Hepatocyte (in vitro differentiated cells): ENCODE data around the gene G6PC2. TPM values are rescaled to one million over a fixed set of nuclear protein-coding genes. Genes with fewer than 3 reads are reported as not detected.

Source experiments
- DNase-seq: peaks from one replicate; pipeline ENCODE4 v3.0.0-alpha.2; 2016; ENCODE audit warnings: low spot score
- H2AFZ ChIP-seq: fragments of 200-600 bp; sonication (generic); 2 replicates; pipeline ENCODE4 v1.6.0; 2016; ENCODE audit warnings: antibody characterized with exemption, mild to moderate bottlenecking
- H3K27ac ChIP-seq: fragments of 200-600 bp; sonication (generic); 2 replicates; pipeline ENCODE4 v1.5.1; 2016; ENCODE audit warnings: mild to moderate bottlenecking
- H3K27me3 ChIP-seq: fragments of 200-600 bp; sonication (generic); 2 replicates; pipeline ENCODE4 v1.6.1; 2016
- H3K36me3 ChIP-seq: fragments of 200-600 bp; sonication (generic); replicated peaks from 2 replicates; pipeline ENCODE4 v1.5.1; 2016; ENCODE audit warnings: low read depth; ENCODE audit not compliant: insufficient read depth
- H3K4me1 ChIP-seq: fragments of 200-600 bp; sonication (generic); 2 replicates; pipeline ENCODE4 v1.5.1; 2016; ENCODE audit warnings: mild to moderate bottlenecking, moderate library complexity; ENCODE audit not compliant: insufficient read depth
- H3K4me2 ChIP-seq: fragments of 200-600 bp; sonication (generic); 2 replicates; pipeline ENCODE4 v1.6.0; 2016
- H3K4me3 ChIP-seq: fragments of 200-600 bp; sonication (generic); 2 replicates; pipeline ENCODE4 v1.5.1; 2016; ENCODE audit warnings: mild to moderate bottlenecking
- H3K79me2 ChIP-seq: fragments of 200-600 bp; sonication (generic); 2 replicates; pipeline ENCODE4 v1.6.0; 2017; ENCODE audit warnings: mild to moderate bottlenecking
- H3K9me2 ChIP-seq: fragments of 200-600 bp; sonication (generic); replicated peaks from 2 replicates; pipeline ENCODE4 v1.6.0; 2017; ENCODE audit warnings: mild to moderate bottlenecking; ENCODE audit not compliant: insufficient read depth
- H3K9me3 ChIP-seq: fragments of 200-600 bp; sonication (generic); 2 replicates; pipeline ENCODE4 v1.5.1; 2016; ENCODE audit warnings: low read depth, mild to moderate bottlenecking
- H4K20me1 ChIP-seq: fragments of 200-600 bp; sonication (generic); 2 replicates; pipeline ENCODE4 v1.6.0; 2016; ENCODE audit warnings: mild to moderate bottlenecking; ENCODE audit not compliant: insufficient read depth, poor library complexity, severe bottlenecking
- CTCF ChIP-seq: fragments of 200-600 bp; sonication (generic); IDR thresholded peaks from 2 replicates; pipeline ENCODE4 v1.5.1; 2016; ENCODE audit warnings: antibody characterized with exemption, mild to moderate bottlenecking; ENCODE audit not compliant: poor library complexity
- EZH2 ChIP-seq: fragments of 200-600 bp; sonication (generic); IDR thresholded peaks from 2 replicates; pipeline ENCODE4 v1.6.1; 2016; ENCODE audit warnings: antibody characterized with exemption, mild to moderate bottlenecking, borderline replicate concordance
- EZH2phosphoT487 ChIP-seq: fragments of 200-600 bp; sonication (generic); IDR thresholded peaks from one replicate; pipeline ENCODE4 v1.6.1; 2018; ENCODE audit warnings: antibody characterized with exemption, mild to moderate bottlenecking, low read depth, moderate library complexity; ENCODE audit not compliant: unreplicated experiment, severe bottlenecking
- WGBS: methylation state at CpG from one replicate; pipeline ENCODE4 v1.1.6; 2016; ENCODE audit warnings: low lambda C conversion rate; ENCODE audit errors: missing lambda C conversion rate; 5-methylcytosine and 5-hydroxymethylcytosine counted together
- polyA plus RNA-seq: library from polyadenylated mRNA; unstranded; fragments of >200 nt; fragmentation: Nextera tagmentation; extraction: Ambion mirVana; gene quantifications from 2 replicates; pipeline ENCODE4 v1.2.1, GENCODE V29; 2016
- total RNA-seq: library from RNA; depleted of rRNA; stranded (reverse); fragments of >200 nt; gene quantifications from 2 replicates; pipeline ENCODE4 v1.2.3, GENCODE V29; 2014

The G6PC2 gene, protein sequence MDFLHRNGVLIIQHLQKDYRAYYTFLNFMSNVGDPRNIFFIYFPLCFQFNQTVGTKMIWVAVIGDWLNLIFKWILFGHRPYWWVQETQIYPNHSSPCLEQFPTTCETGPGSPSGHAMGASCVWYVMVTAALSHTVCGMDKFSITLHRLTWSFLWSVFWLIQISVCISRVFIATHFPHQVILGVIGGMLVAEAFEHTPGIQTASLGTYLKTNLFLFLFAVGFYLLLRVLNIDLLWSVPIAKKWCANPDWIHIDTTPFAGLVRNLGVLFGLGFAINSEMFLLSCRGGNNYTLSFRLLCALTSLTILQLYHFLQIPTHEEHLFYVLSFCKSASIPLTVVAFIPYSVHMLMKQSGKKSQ
- not detected in 2 replicates for total RNA-seq
- not detected in 2 replicates for polyA plus RNA-seq

DNA sequence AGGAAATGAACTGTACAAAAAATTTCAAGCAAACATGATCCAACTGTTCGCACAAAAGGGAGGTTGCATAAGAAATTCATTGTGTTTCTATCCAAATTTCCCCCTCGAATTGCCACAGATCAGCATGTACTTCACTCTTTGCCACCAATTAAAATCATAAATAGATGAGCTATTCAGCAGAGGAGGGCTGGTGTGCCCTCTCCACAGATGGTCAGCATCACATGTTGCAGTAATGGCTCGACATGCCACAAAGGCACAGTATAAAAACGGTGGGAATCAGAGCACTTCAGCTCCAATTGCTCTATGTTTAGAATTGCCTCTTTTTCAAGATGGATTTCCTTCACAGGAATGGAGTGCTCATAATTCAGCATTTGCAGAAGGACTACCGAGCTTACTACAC lies at the start of gene G6PC2:
TSS of gene G6PC2 (plus strand) at position 289 of the 400 bp plus-strand sequence. CDS start at position 330, 41 bp downstream.
- H3K36me3 ChIP-seq: no peaks in the 10 kb centered on the region
- no peak for TF ChIP-seq EZH2phosphoT487
- no peak for TF ChIP-seq EZH2
- no peak for TF ChIP-seq CTCF
- no peak for DNase-seq
- no peak within 1 kb of the TSS for H3K4me3 ChIP-seq
- no peak within 1 kb of the TSS for H3K27ac ChIP-seq
- no peak within 1 kb of the TSS for H2AFZ ChIP-seq
- 86% methylated on average over 5 of the region's 5 CpGs for WGBS
- no peaks in the 10 kb centered on the region for H3K9me2 ChIP-seq
- no peaks in the 10 kb centered on the region for H3K79me2 ChIP-seq
- no peak within 1 kb of the TSS for H3K4me2 ChIP-seq
- no peaks in the 10 kb centered on the region for H3K9me3 ChIP-seq
- no peaks in the 10 kb centered on the region for H3K27me3 ChIP-seq
- no peaks in the 10 kb centered on the region for H3K4me1 ChIP-seq
- no peaks in the 10 kb centered on the region for H4K20me1 ChIP-seq

GRCh38 chr2:168851674-168852320 lies 49.3 kb upstream of the G6PC2 start:
- H3K9me2 ChIP-seq: no peaks in the 10 kb centered on the region
- TF ChIP-seq EZH2 (no peak), EZH2phosphoT487 (no peak), CTCF (no peak)
- H2AFZ ChIP-seq: no peak overlapping the region
- H4K20me1 ChIP-seq: no peaks in the 10 kb centered on the region
- H3K4me2 ChIP-seq: no peak overlapping the region
- no peak overlapping the region for H3K27ac ChIP-seq
- no peaks in the 10 kb centered on the region for H3K36me3 ChIP-seq
- peak; percentile 34 for DNase-seq
- no peaks in the 10 kb centered on the region for H3K9me3 ChIP-seq
- no peaks in the 10 kb centered on the region for H3K79me2 ChIP-seq
- WGBS: 91% methylated on average over 5 of the region's 5 CpGs
- H3K4me3 ChIP-seq: no peak overlapping the region
- no peaks in the 10 kb centered on the region for H3K4me1 ChIP-seq
- H3K27me3 ChIP-seq: no peaks in the 10 kb centered on the region

DNA sequence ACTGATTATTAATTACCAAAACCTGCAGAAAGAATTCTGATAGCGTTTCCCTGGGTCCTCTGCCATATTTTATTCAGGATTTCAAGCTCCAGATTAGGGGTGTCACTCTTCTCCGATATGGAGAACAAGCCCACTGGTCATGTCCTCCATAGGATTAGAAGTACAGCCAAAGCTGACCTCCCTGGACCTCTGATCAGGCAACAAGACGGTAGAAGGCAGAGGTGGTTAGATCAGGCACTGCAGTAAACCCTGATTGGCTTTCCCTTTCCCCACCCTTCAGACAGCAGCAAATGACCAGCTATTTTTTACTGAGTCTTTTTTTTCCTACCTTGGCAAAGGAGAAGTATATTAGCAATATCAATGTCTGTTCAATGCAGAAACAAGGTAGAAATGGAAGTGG lies 48.6 kb upstream of the G6PC2 start:
- DNase-seq: no peak
- no peaks in the 10 kb centered on the region for H3K79me2 ChIP-seq
- no peak overlapping the region for H3K4me2 ChIP-seq
- H3K36me3 ChIP-seq: no peaks in the 10 kb centered on the region
- H3K27me3 ChIP-seq: no peaks in the 10 kb centered on the region
- no peaks in the 10 kb centered on the region for H3K4me1 ChIP-seq
- H3K9me3 ChIP-seq: no peaks in the 10 kb centered on the region
- TF ChIP-seq CTCF (no peak), EZH2 (no peak), EZH2phosphoT487 (no peak)
- no peaks in the 10 kb centered on the region for H3K9me2 ChIP-seq
- no peak overlapping the region for H3K27ac ChIP-seq
- 32% methylated on average over 3 of the region's 3 CpGs for WGBS
- no peak overlapping the region for H3K4me3 ChIP-seq
- no peak overlapping the region for H2AFZ ChIP-seq
- no peaks in the 10 kb centered on the region for H4K20me1 ChIP-seq
